Erythroblast (primary cell): ENCODE measurements around the gene ASAP2.

ENCODE experiments used
- DNase-seq, 2 experiments: peaks; one replicate each; lab custom pipeline; 2025; lab: John Stamatoyannopoulos, UW
- GATA1 ChIP-seq: IDR thresholded peaks from 2 replicates; pipeline ENCODE4 v1.6.1; 2011; ENCODE audit warnings: low read depth, mild to moderate bottlenecking, control low read depth, low read length, moderate library complexity
- POLR2A ChIP-seq: IDR thresholded peaks from 2 replicates; pipeline ENCODE4 v1.6.1; 2011; ENCODE audit warnings: mild to moderate bottlenecking, low read length

The ASAP2 gene

GRCh38 chr2:9428965-9429577 is 222.5 kb downstream of the ASAP2 start:
- DNase-seq: no peak
- TF ChIP-seq GATA1 (no peak), POLR2A (no peak)

DNA sequence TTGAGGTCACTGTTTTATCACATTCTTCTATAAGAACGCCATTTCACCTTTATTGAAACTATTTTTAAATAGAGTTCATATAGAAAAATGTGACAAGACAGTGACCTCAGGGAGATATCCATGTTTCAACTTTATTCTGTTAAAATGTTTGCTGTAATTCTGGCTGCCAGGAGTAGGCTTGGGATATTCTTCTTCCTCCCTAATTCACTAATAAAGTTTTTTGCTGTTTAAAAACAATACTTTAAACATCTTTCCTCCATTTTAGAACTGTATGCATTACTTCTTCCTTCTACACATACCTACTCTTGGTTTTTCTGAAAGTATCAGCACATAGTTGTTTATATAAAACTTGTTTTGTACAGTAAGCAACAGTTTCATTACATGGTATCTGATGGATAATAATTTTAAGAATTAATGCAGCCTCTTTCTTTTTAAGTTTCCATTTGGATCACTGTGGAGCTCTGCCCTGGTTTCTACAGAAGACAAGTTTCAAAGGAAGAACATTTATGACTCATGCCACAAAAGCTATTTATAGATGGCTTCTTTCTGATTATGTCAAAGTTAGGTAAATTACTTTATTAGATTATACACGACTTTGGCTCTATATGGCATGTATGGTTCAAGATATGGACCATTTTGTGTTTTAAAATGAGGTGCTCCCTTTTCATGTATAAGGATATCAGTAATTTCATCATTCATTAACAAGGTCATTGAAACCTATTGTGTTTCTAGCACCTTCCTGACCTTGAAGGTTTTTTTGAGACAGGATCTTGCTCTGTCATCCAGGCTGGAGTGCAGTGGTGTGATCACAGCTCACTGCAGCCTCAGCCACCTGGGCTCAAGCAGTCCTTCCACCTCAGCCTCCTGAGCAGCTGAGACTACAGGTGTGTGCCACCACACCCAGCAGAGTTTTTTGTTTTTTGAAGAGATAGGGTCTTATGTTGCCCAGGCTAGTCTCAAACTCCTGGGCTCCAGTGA is 224.0 kb downstream of the ASAP2 start:
- no peak for DNase-seq
- TF ChIP-seq POLR2A (no peak), GATA1 (no peak)

DNA sequence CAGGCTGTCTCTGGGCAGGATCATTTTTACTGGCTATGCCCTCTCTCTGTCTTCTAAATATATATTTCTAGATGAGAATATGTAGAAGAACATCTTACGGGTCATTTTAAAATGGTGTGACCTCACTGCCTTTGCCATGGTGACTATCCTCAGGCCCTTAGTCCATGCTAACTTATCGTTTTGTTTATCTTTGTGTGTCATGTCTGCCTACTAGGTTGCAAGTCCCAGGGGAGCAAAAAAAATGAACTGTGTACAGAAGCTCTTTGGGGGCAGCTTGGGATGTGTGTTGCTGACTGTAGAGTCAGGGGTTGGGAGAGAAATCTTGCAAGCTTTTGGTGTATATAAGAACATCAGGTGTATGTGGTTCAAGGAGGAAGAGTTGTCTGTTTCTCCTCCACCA is 227.9 kb downstream of the ASAP2 start:
- no peak for DNase-seq
- no peak for TF ChIP-seq GATA1
- no peak for TF ChIP-seq POLR2A

GRCh38 chr2:9439536-9439935 is 232.9 kb downstream of the ASAP2 start:
- no peak for DNase-seq
- no peak for TF ChIP-seq GATA1
- TF ChIP-seq POLR2A: no peak

DNA sequence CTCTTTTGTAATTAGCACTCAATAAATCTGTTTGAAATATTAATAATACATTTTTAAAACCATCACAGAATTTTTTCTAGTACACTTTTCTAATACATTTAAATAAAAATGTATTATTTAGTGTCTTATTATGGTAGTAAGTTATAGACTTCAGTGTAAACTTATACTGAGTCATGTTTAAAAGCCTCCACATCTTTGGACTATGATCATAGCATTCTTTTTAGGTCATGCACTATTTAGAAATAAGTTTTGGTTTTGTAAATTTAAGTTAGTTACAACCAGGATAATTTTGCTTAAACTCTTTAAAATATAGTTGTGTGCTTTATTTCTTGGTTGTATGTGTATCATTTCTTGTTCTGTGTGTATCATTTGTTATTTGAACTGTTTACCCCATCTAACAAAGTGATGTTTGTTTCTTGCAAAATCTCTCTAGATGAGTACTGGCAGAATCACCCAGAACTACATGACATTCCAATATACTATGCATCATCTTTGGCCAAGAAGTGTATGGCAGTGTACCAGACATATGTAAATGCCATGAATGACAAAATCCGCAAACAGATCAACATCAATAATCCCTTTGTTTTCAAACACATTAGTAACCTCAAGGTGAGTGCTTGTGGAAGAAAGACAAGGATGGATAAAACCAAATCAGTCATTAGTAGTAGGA is 233.6 kb downstream of the ASAP2 start:
- no peak for TF ChIP-seq POLR2A
- TF ChIP-seq GATA1: no peak
- no peak for DNase-seq

DNA sequence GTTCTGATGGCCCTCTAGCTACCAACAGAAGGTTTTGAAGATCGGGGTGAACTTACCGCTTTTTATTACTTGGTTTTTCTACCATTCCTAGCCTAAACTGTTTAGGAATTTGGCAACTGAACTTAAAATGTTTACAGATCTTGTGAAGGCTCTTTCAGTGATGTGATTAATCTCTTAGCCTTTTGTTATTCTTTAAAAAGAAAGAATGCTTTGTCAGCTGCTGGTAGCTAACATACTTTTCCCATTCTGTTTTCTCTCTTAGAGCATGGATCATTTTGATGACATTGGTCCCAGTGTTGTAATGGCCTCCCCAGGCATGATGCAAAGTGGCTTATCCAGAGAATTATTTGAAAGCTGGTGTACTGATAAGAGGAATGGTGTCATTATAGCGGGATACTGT is 234.9 kb downstream of the ASAP2 start:
- TF ChIP-seq POLR2A (no peak), GATA1 (no peak)
- DNase-seq: no peak

DNA sequence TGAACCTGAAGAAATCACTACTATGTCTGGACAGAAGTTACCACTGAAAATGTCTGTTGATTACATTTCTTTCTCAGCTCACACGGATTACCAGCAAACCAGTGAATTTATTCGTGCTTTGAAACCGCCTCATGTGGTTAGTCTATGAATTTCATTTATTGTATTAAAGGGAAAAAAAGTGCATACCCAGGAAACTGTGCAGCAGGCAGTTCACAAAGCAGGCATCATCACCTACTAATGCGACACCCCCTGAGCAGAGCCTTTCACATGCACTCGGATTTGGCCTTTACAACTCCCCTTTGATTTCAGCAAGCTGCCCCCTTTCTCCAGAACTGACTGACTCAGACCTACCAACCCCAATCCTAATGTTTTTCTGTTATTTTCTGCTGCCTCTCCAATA is 236.9 kb downstream of the ASAP2 start:
- no peak for DNase-seq
- TF ChIP-seq POLR2A (no peak), GATA1 (no peak)

GRCh38 chr2:9445089-9445488 is 238.5 kb downstream of the ASAP2 start:
- DNase-seq: no peak
- TF ChIP-seq GATA1: no peak
- TF ChIP-seq POLR2A: no peak

DNA sequence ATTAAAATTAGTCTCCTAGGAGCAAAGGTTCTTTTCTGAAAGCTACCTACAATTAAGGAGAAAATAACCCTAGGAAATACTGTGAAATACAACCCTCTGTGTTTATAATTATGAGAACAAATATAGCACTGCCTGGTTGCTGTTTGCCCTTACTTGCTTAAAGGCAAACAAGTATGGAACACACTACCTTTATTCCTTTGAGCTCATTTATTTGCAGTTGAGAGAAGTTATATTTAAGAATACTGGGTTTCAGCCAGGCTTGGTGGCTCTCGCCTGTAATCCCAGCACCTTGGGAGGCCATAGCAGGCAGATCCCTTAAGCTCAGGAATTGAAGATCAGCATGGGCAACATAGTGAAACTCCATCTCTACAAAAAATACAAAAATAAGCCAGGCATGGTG is 244.6 kb downstream of the ASAP2 start:
- no peak for DNase-seq
- no peak for TF ChIP-seq POLR2A
- no peak for TF ChIP-seq GATA1
